MM.1S (cell line): ENCODE results near the gene OCLN.
"Not testable (repeated sequence)": the region's sequence is repeated elsewhere in the genome, so short reads cannot be mapped to it uniquely, and the experiment has no call there.

Source experiments
- EZH2phosphoT487 ChIP-seq: fragments of 300-600 bp; sonication (generic); IDR thresholded peaks from 2 replicates; pipeline ENCODE4 v1.6.1; 2018; ENCODE audit warnings: antibody characterized with exemption, low read length
- TF ChIP-seq, protein P1 (sequence below): fragments of 300-600 bp; sonication (generic); IDR thresholded peaks from 2 replicates; pipeline ENCODE4 v1.5.1; 2016; ENCODE audit warnings: antibody characterized with exemption, low read length, mixed read lengths

DNA sequence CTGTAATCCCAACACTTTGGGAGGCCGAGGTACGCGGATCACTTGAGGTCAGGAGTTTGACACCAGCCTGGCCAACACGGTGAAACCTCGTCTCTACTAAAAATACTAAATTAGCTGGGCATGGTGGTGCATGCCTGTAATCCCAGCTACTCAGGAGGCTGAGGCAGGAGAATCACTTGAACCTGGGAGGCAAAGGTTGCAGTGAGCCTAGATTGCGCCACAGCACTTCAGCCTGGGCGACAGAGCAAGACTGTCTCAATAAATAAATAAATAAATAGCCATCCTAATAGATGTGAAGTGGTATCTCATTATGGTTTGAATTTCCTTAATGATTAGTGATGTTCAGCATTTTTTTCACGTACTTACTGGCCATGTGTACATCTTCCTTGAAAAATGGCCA is 42.1 kb upstream of the OCLN start:
- TF ChIP-seq, protein P1, sequence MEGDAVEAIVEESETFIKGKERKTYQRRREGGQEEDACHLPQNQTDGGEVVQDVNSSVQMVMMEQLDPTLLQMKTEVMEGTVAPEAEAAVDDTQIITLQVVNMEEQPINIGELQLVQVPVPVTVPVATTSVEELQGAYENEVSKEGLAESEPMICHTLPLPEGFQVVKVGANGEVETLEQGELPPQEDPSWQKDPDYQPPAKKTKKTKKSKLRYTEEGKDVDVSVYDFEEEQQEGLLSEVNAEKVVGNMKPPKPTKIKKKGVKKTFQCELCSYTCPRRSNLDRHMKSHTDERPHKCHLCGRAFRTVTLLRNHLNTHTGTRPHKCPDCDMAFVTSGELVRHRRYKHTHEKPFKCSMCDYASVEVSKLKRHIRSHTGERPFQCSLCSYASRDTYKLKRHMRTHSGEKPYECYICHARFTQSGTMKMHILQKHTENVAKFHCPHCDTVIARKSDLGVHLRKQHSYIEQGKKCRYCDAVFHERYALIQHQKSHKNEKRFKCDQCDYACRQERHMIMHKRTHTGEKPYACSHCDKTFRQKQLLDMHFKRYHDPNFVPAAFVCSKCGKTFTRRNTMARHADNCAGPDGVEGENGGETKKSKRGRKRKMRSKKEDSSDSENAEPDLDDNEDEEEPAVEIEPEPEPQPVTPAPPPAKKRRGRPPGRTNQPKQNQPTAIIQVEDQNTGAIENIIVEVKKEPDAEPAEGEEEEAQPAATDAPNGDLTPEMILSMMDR, result not testable (repeated sequence)
- not testable (repeated sequence) for TF ChIP-seq EZH2phosphoT487
